GM12872 (cell line): ENCODE measurements around the gene PLCD4.

ENCODE experiments used
- CTCF ChIP-seq: IDR thresholded peaks from 3 replicates; pipeline ENCODE4 v1.5.1; 2011; ENCODE audit warnings: low read depth, mild to moderate bottlenecking, low read length, moderate library complexity; ENCODE audit not compliant: insufficient read depth

Gene PLCD4

GRCh38 chr2:218583983-218584850, 23.5 kb upstream of the PLCD4 start:
- 0 out of 3 replicates have a peak, but pooled peaks have one; percentile 7 for TF ChIP-seq CTCF

- TF ChIP-seq CTCF: no peak
Measured at GRCh38 chr2:218585541-218585940, 22.2 kb upstream of the PLCD4 start.

- no peak for TF ChIP-seq CTCF
Measured at GRCh38 chr2:218605432-218605831, 2.3 kb upstream of the PLCD4 start.

GRCh38 chr2:218615868-218616315, 8.2 kb downstream of the PLCD4 start:
- no peak for TF ChIP-seq CTCF

GRCh38 chr2:218618102-218618860, 10.6 kb downstream of the PLCD4 start:
- TF ChIP-seq CTCF: peak; percentile 30; the same call in 2 of the 3 replicates

- TF ChIP-seq CTCF: no peak
Measured at GRCh38 chr2:218621007-218621406, 13.3 kb downstream of the PLCD4 start.

- TF ChIP-seq CTCF: no peak
Measured at GRCh38 chr2:218622606-218623365, 15.1 kb downstream of the PLCD4 start.
